ENCODE measurements around the gene SPEF2.

SPEF2 gene

GRCh38 chr5:35617060-35617434, 616 bp upstream of the SPEF2 start:
- Histone ChIP-seq H3K4me3 (ENCODE audit: insufficient read depth in 1 of 2, low read depth in 1 of 2, low read length in 2 of 2) (peak overlapping the region; percentile 88 to 92), H3K36me3 (ENCODE audit: control insufficient read depth in 1 of 2, insufficient read depth in 2 of 2, low read depth in 1 of 2, low read length in 2 of 2) (no peaks in the 10 kb centered on the region), H4K8ac (ENCODE audit: low read length) (peak overlapping the region; percentile 48), H3K27me3 (ENCODE audit: control insufficient read depth in 1 of 2, insufficient read depth in 1 of 2, low read length in 2 of 2) (no peaks in the 10 kb centered on the region), H4K91ac (ENCODE audit: low read length) (no peak overlapping the region), H2BK12ac (ENCODE audit: low read length in 2 of 2) (no peak overlapping the region), H2BK15ac (ENCODE audit: low read depth, poor library complexity, severe bottlenecking) (no peak overlapping the region), H3K9me3 (ENCODE audit: control insufficient read depth, low read length) (peaks cover 7% of the 10 kb centered on the region), H2AK5ac (ENCODE audit: low read length, severe bottlenecking) (no peak overlapping the region), H2BK5ac (ENCODE audit: low read depth, low read length, poor library complexity, severe bottlenecking) (no peak overlapping the region), H3K18ac (ENCODE audit: low read depth in 1 of 2, low read length in 2 of 2) (no peak overlapping the region), H2AFZ (ENCODE audit: low read depth, low read length) (no peak overlapping the region), H3K79me1 (replicated peaks; ENCODE audit: low read length, poor library complexity, severe bottlenecking) (peaks cover 1% of the 10 kb centered on the region), H3K4me1 (ENCODE audit: control insufficient read depth, insufficient read depth, low read depth, low read length) (peaks cover 8% of the 10 kb centered on the region), H3K23ac (ENCODE audit: low read length in 2 of 2) (no peak overlapping the region), H3K27ac (ENCODE audit: low read length, poor library complexity, severe bottlenecking) (no peak overlapping the region), H3K9ac (ENCODE audit: low read length) (peak overlapping the region; percentile 91), H2BK120ac (ENCODE audit: low read depth, low read length) (no peak overlapping the region), H3K14ac (ENCODE audit: low read length in 2 of 2) (no peak overlapping the region), H3K4me2 (ENCODE audit: low read length, poor library complexity, severe bottlenecking) (peak overlapping the region; percentile 80), H3K4ac (ENCODE audit: low read depth in 1 of 2, low read length in 2 of 2) (no peak overlapping the region)
- 55% methylated on average over 3 of the region's 3 CpGs for WGBS
- DNase-seq, result no peak

- H4K91ac ChIP-seq (ENCODE audit: low read length), result peak overlapping the region; percentile 11
- peak overlapping the region; percentile 80 for H3K4me2 ChIP-seq (ENCODE audit: low read length, poor library complexity, severe bottlenecking)
- no peak overlapping the region for H2BK120ac ChIP-seq (ENCODE audit: low read depth, low read length)
- no peak overlapping the region for H2AK5ac ChIP-seq (ENCODE audit: low read length, severe bottlenecking)
- H3K27me3 ChIP-seq (ENCODE audit: control insufficient read depth in 1 of 2, insufficient read depth in 1 of 2, low read length in 2 of 2), result no peaks in the 10 kb centered on the region
- H3K4me3 ChIP-seq (ENCODE audit: insufficient read depth in 1 of 2, low read depth in 1 of 2, low read length in 2 of 2), result peak overlapping the region; percentile 88 to 92
- DNase-seq, result no peak
- H3K23ac ChIP-seq (ENCODE audit: low read length in 2 of 2), result no peak overlapping the region
- H3K18ac ChIP-seq (ENCODE audit: low read depth in 1 of 2, low read length in 2 of 2), result no peak overlapping the region
- peaks cover 7% of the 10 kb centered on the region for H3K9me3 ChIP-seq (ENCODE audit: control insufficient read depth, low read length)
- no peak overlapping the region for H3K14ac ChIP-seq (ENCODE audit: low read length in 2 of 2)
- H2BK15ac ChIP-seq (ENCODE audit: low read depth, poor library complexity, severe bottlenecking), result no peak overlapping the region
- peak overlapping the region; percentile 19 for H4K8ac ChIP-seq (ENCODE audit: low read length)
- no peak overlapping the region for H3K4ac ChIP-seq (ENCODE audit: low read depth in 1 of 2, low read length in 2 of 2)
- H3K79me1 ChIP-seq (replicated peaks; ENCODE audit: low read length, poor library complexity, severe bottlenecking), result peaks cover 3% of the 10 kb centered on the region
- no peaks in the 10 kb centered on the region for H3K36me3 ChIP-seq (ENCODE audit: control insufficient read depth in 1 of 2, insufficient read depth in 2 of 2, low read depth in 1 of 2, low read length in 2 of 2)
- H3K4me1 ChIP-seq (ENCODE audit: control insufficient read depth, insufficient read depth, low read depth, low read length), result peaks cover 8% of the 10 kb centered on the region
- H3K9ac ChIP-seq (ENCODE audit: low read length), result peak overlapping the region; percentile 91
- H2BK12ac ChIP-seq (ENCODE audit: low read length in 2 of 2), result no peak overlapping the region
- WGBS, result 8% methylated on average over 2 of the region's 4 CpGs
- peak overlapping the region; percentile 96 for H2AFZ ChIP-seq (ENCODE audit: low read depth, low read length)
- H3K27ac ChIP-seq (ENCODE audit: low read length, poor library complexity, severe bottlenecking), result no peak overlapping the region
- no peak overlapping the region for H2BK5ac ChIP-seq (ENCODE audit: low read depth, low read length, poor library complexity, severe bottlenecking)
These were observed 607 bp downstream of the SPEF2 start for GRCh38 chr5:35618304-35618636.

- Histone ChIP-seq H2BK12ac (ENCODE audit: low read length in 2 of 2) (no peak overlapping the region), H2BK120ac (ENCODE audit: low read depth, low read length) (no peak overlapping the region), H2BK5ac (ENCODE audit: low read depth, low read length, poor library complexity, severe bottlenecking) (no peak overlapping the region), H2BK15ac (ENCODE audit: low read depth, poor library complexity, severe bottlenecking) (no peak overlapping the region), H3K23ac (ENCODE audit: low read length in 2 of 2) (no peak overlapping the region), H3K4me1 (ENCODE audit: control insufficient read depth, insufficient read depth, low read depth, low read length) (peaks cover 8% of the 10 kb centered on the region), H3K14ac (ENCODE audit: low read length in 2 of 2) (no peak overlapping the region), H3K9me3 (ENCODE audit: control insufficient read depth, low read length) (peaks cover 7% of the 10 kb centered on the region), H2AK5ac (ENCODE audit: low read length, severe bottlenecking) (no peak overlapping the region), H3K4ac (ENCODE audit: low read depth in 1 of 2, low read length in 2 of 2) (no peak overlapping the region), H4K91ac (ENCODE audit: low read length) (no peak overlapping the region), H3K4me2 (ENCODE audit: low read length, poor library complexity, severe bottlenecking) (no peak overlapping the region), H4K8ac (ENCODE audit: low read length) (no peak overlapping the region), H3K27ac (ENCODE audit: low read length, poor library complexity, severe bottlenecking) (no peak overlapping the region), H3K4me3 (ENCODE audit: insufficient read depth in 1 of 2, low read depth in 1 of 2, low read length in 2 of 2) (peak overlapping the region in 1 of 2 experiments; percentile 92), H3K36me3 (ENCODE audit: control insufficient read depth in 1 of 2, insufficient read depth in 2 of 2, low read depth in 1 of 2, low read length in 2 of 2) (no peaks in the 10 kb centered on the region), H3K9ac (ENCODE audit: low read length) (peak overlapping the region; percentile 91), H3K79me1 (replicated peaks; ENCODE audit: low read length, poor library complexity, severe bottlenecking) (peaks cover 3% of the 10 kb centered on the region), H2AFZ (ENCODE audit: low read depth, low read length) (no peak overlapping the region), H3K27me3 (ENCODE audit: control insufficient read depth in 1 of 2, insufficient read depth in 1 of 2, low read length in 2 of 2) (no peaks in the 10 kb centered on the region), H3K18ac (ENCODE audit: low read depth in 1 of 2, low read length in 2 of 2) (no peak overlapping the region)
- WGBS, result 100% methylated on average over 2 of the region's 2 CpGs
- no peak for DNase-seq
These were observed 1.1 kb downstream of the SPEF2 start for GRCh38 chr5:35618781-35619180.

- no peak overlapping the region for H3K4me2 ChIP-seq (ENCODE audit: low read length, poor library complexity, severe bottlenecking)
These were observed 5.3 kb downstream of the SPEF2 start for GRCh38 chr5:35622974-35623373.

More at GRCh38 chr5:35622974-35623373, 5.3 kb downstream of the SPEF2 start:
- 82% methylated on average over 3 of the region's 3 CpGs for WGBS
- H3K23ac ChIP-seq (ENCODE audit: low read length in 2 of 2), result no peak overlapping the region
- H3K36me3 ChIP-seq (ENCODE audit: control insufficient read depth in 1 of 2, insufficient read depth in 2 of 2, low read depth in 1 of 2, low read length in 2 of 2), result no peaks in the 10 kb centered on the region
- H3K27me3 ChIP-seq (ENCODE audit: control insufficient read depth in 1 of 2, insufficient read depth in 1 of 2, low read length in 2 of 2), result no peaks in the 10 kb centered on the region
- H3K4me1 ChIP-seq (ENCODE audit: control insufficient read depth, insufficient read depth, low read depth, low read length), result peaks cover 3% of the 10 kb centered on the region
- no peak overlapping the region for H2BK120ac ChIP-seq (ENCODE audit: low read depth, low read length)
- H2BK15ac ChIP-seq (ENCODE audit: low read depth, poor library complexity, severe bottlenecking), result no peak overlapping the region
- H3K4ac ChIP-seq (ENCODE audit: low read depth in 1 of 2, low read length in 2 of 2), result no peak overlapping the region
- no peak overlapping the region for H3K9ac ChIP-seq (ENCODE audit: low read length)
- H2BK5ac ChIP-seq (ENCODE audit: low read depth, low read length, poor library complexity, severe bottlenecking), result no peak overlapping the region
- no peak overlapping the region for H3K18ac ChIP-seq (ENCODE audit: low read depth in 1 of 2, low read length in 2 of 2)
- DNase-seq, result no peak
- no peak overlapping the region for H2AK5ac ChIP-seq (ENCODE audit: low read length, severe bottlenecking)
- H3K27ac ChIP-seq (ENCODE audit: low read length, poor library complexity, severe bottlenecking), result no peak overlapping the region
- H2AFZ ChIP-seq (ENCODE audit: low read depth, low read length), result no peak overlapping the region
- H3K14ac ChIP-seq (ENCODE audit: low read length in 2 of 2), result no peak overlapping the region
- H3K79me1 ChIP-seq (replicated peaks; ENCODE audit: low read length, poor library complexity, severe bottlenecking), result peaks cover 3% of the 10 kb centered on the region
- no peak overlapping the region for H3K4me3 ChIP-seq (ENCODE audit: insufficient read depth in 1 of 2, low read depth in 1 of 2, low read length in 2 of 2)
- H3K9me3 ChIP-seq (ENCODE audit: control insufficient read depth, low read length), result no peaks in the 10 kb centered on the region
- no peak overlapping the region for H2BK12ac ChIP-seq (ENCODE audit: low read length in 2 of 2)
- no peak overlapping the region for H4K91ac ChIP-seq (ENCODE audit: low read length)
- H4K8ac ChIP-seq (ENCODE audit: low read length), result no peak overlapping the region

Measured in mesenchymal stem cell (in vitro differentiated cells and primary cell).